Left hindlimb (tissue), 1 donor: ENCODE measurements around the gene VAX1.
"Not testable (repeated sequence)": the region's sequence is repeated elsewhere in the genome, so short reads cannot be mapped to it uniquely, and the experiment has no call there.

Experiments used
- DNase-seq: peaks from one replicate; pipeline ENCODE4 v3.0.0-alpha.2; 2018

Gene VAX1

DNA sequence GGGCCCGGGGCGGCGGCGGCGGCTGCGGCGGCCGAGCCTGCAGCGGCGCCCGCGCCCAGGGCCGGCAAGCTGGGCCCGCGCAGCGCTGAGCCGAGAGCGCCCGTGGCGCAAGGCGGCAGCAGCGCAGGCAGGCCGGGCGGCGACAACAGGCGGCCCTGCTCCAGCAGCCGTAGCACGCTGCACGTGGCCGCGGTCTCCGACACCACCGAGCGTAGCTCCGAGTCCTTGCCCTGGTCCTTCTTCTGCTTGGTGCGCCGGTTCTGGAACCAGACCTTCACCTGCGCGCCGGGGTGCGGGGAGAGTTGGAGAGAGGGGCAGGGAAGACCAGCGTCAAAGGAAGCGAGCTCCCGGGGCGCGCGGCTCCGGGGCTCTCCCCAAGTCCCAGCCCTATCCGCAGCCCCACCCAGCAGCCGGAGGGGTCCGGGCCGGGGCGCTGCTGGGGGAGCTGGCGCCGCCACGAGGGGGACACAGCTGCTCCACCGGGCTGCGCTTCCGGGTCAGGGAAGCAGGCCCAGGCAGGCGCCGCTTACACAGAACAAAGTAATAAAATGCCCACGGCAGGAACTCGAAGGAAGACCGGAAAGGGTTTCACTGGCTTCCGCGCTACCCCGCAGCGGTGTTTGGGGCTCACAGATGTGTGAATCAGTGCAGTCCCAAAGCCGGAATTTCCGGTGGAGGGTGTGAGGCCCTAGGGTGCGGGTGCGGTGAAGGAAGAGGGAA lies 3.6 kb downstream of the VAX1 start:
- DNase-seq, result no peak

GRCh38 chr10:117134056-117134305 lies 4.1 kb downstream of the VAX1 start:
- no peak for DNase-seq

GRCh38 chr10:117133273-117134055 lies 4.6 kb downstream of the VAX1 start:
- no peak for DNase-seq

DNA sequence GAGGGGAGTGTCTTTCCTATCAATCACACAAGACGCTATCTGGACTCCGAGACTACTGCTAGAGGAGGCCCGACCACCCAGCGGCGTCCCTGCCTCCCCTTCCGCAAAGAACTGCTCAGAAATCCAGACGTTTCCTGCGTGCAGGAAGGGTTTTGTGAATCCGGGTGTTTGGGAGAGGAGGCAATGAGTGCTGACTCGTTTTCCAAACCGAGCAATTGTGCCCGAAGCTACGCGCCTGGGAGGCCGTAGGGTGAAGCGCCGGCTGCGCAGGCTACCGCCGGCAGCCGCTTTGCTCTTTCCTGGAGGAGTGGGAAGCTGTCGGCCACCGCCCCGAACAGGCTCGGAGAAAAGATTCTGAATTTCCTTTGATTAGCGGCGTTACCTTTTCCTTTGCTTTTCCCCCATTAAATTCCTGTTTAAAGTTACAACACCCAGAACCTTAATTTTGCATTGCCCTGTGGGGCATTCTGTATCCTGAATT lies 5.3 kb downstream of the VAX1 start:
- no peak for DNase-seq

GRCh38 chr10:117131376-117132327 lies 6.4 kb downstream of the VAX1 start:
- no peak for DNase-seq

- no peak for DNase-seq
These were observed 7.2 kb downstream of the VAX1 start for GRCh38 chr10:117130862-117131375.

DNA sequence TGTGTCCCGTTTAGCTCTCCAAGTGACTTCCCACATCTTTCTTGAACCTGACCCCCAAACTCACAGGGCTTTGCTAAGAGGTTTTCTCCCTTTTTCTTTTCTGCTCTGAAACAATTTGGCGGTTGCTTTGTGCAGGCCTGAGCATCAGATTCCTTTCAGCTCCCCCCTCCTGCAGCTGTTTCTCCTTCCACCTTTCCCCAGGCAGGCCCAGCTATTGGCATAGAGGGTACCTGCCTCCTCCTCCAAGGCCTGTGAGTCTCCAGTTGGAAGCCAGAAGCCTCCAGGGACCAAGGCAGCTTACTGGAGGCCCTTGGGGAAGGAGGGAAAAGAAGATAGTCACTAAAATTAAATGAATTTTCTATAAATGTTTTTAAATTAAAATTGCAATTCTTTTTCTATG lies 7.7 kb downstream of the VAX1 start:
- no peak for DNase-seq

DNA sequence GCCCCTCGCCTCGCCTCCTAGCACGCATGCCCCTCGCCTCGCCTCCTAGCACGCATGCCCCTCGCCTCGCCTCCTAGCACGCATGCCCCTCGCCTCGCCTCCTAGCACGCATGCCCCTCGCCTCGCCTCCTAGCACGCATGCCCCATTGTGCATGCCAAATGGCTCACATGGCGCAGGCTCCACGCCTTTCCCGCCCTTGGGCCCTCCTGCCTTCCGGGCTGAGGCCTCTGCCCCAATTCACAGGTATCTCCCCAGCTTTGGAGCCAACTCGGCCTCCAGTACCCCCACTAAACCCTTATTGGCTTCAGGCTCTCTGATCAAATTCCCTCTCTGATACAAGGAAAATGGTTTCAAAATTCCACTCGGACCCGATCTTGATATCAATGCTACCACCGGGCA lies 11.4 kb downstream of the VAX1 start:
- DNase-seq, result not testable (repeated sequence)

DNA sequence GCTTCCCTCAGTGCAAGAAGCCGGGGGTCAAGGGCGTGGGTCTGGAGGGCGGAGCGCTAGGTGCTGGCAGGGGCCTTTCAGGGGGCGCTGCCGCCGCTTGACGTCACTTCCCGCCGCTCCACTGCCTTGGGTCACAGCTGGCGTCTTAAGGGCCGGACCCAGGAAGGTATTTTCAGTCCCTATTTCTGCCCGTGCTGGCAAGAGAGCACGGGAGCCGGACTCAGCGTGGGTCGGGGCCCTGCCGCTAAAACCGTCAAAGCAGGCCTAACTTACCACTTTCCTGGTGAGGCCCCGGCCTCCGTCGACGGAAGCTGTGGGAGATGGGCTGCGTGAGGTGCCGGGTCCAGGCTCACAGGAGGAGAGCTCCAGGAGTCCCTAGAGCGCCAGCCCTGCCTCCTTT lies 12.0 kb downstream of the VAX1 start:
- DNase-seq, result no peak

- DNase-seq, result no peak
These were observed 25.9 kb downstream of the VAX1 start for GRCh38 chr10:117112220-117112619.

GRCh38 chr10:117107238-117107637 lies 30.8 kb downstream of the VAX1 start:
- no peak for DNase-seq

GRCh38 chr10:117096599-117097201 lies 41.4 kb downstream of the VAX1 start:
- no peak for DNase-seq

DNA sequence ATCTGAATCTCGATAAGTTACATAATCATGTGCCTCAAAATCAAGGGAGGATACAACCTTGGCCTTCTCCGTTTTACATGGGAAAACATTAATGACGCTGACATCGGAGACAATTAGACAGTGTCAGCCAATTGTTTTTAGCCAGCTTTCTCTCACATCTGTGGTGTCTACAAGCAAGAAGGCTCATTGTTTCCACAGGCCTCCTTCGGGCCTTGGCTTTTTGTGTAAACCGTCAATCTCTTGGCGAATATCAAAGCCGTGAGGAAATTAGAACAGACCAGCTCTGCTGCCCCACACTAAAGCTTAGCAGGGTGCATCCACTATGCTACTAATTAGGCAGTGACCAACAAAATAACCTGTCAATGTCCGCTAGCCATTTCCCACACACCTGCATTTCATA lies 43.2 kb downstream of the VAX1 start:
- no peak for DNase-seq

DNA sequence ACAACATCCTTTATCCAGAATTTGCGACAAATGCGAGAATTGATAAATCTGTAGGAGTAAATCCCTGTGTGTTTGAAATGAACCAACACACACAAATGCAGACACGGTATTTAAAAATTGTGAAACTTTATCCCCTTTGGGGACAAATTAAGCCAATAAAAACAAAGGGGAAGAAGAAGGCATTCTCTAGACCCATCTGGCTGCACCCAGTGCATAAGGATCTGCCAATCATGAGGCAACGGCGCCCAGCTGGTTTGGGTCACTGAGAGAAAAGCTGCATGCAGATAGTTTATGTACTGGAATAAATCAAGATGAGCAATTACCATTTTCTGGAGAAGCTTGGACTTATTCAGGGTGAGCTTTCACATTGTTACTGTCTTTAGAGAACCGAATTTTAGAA lies 45.7 kb downstream of the VAX1 start:
- DNase-seq, result no peak

DNA sequence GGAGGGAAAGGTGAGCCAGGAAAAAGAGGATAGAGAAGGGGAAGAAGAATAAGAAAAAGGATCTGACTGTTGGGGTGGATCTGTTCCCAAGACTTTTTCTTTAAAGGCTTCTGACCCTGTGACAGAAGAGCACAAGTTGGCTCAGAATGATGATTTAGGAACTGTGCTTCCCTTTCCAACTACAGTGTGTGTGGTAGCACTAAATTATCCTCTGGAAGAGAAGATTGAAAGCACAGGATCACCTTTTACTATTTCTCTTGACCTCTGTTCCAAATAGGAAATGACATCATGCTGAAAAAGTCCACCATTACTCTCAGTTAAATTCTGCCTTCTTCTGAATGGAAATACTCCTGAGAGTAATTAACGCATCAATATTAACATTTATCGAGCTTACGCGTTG lies 47.2 kb downstream of the VAX1 start:
- DNase-seq, result no peak

DNA sequence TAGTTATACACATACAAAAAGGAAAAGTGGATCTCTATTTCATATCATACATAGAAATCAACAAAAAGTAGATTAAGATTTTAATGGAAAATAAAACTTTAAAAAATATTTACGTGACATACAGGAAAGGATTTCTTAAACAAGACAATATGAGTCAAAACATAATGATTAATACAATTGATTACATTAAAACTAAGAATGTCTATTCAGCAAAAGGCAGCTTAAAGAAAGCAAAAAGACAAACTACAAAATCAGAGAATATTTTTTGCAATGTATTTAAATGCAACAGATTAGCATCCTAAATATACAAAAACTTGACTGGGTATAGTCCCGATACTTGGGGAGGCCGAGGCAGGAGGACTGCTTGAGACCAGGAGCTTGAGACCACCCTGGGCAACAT lies 50.5 kb downstream of the VAX1 start:
- DNase-seq, result no peak

- no peak for DNase-seq
These were observed 51.5 kb downstream of the VAX1 start for GRCh38 chr10:117086546-117086945.

GRCh38 chr10:117084421-117085246 lies 53.4 kb downstream of the VAX1 start:
- not testable (repeated sequence) for DNase-seq
